Immature natural killer cell (primary cell): ENCODE results near the gene F5. TPM values are rescaled to one million over a fixed set of nuclear protein-coding genes. Genes with fewer than 3 reads are reported as not detected.

Source experiments
- DNase-seq, 3 donors: peaks; one replicate each; pipeline ENCODE4 v3.0.0; 2022; ENCODE audit warnings: mixed read lengths in 1 of 3
- H3K27ac Mint-ChIP-seq, 6 donors: one replicate each; pipeline ENCODE4 v1.8.0; 2020; ENCODE audit warnings: mixed read lengths in 6 of 6, mild to moderate bottlenecking in 5 of 6, inconsistent platforms in 4 of 6, moderate library complexity in 3 of 6
- H3K27me3 Mint-ChIP-seq, 3 donors: one replicate each; pipeline ENCODE4 v1.8.0; 2020 to 2021; ENCODE audit warnings: low read depth in 3 of 3, mild to moderate bottlenecking in 3 of 3, mixed read lengths in 3 of 3, moderate library complexity in 3 of 3, inconsistent platforms in 1 of 3
- H3K36me3 Mint-ChIP-seq, 3 donors: one replicate each; pipeline ENCODE4 v1.8.0; 2020; ENCODE audit warnings: mixed read lengths in 3 of 3, inconsistent platforms in 2 of 3, mild to moderate bottlenecking in 2 of 3
- H3K4me1 Mint-ChIP-seq, 2 donors: one replicate each; pipeline ENCODE4 v1.8.0; 2020; ENCODE audit warnings: inconsistent platforms in 2 of 2, mild to moderate bottlenecking in 2 of 2, mixed read lengths in 2 of 2, moderate library complexity in 1 of 2
- H3K4me3 Mint-ChIP-seq, 5 donors: one replicate each; pipeline ENCODE4 v1.8.0; 2020; ENCODE audit warnings: mild to moderate bottlenecking in 5 of 5, mixed read lengths in 5 of 5, inconsistent platforms in 3 of 5, moderate library complexity in 3 of 5
- H3K9me3 Mint-ChIP-seq, 6 donors: one replicate each; pipeline ENCODE4 v1.8.0; 2020; ENCODE audit warnings: mild to moderate bottlenecking in 6 of 6, mixed read lengths in 6 of 6, inconsistent platforms in 4 of 6, moderate library complexity in 3 of 6
- polyA plus RNA-seq, 3 donors: library from polyadenylated mRNA; unstranded; fragments of 300-500 nt; fragmentation: Illumina TruSeq; gene quantifications; one replicate each; pipeline ENCODE4 v1.2.3, GENCODE V29; 2021

F5 gene
- polyA plus RNA-seq = 1 to 10 TPM in 1 of 3 donors, under 1 TPM in 2; 0.08 to 1.3 (median 0.09) TPM

- H3K27ac Mint-ChIP-seq = no peak within 1 kb of the TSS
- H3K36me3 Mint-ChIP-seq = no peaks in the 10 kb centered on the region
- DNase-seq = peak; percentile 50 to 62 (median 59)
- H3K27me3 Mint-ChIP-seq = peaks cover 2 to 5% (median 3%) of the 10 kb centered on the region in 3 donors
- H3K4me1 Mint-ChIP-seq = peaks cover 6 to 10% of the 10 kb centered on the region in 2 donors
- H3K4me3 Mint-ChIP-seq = peak within 1 kb of the TSS in 3 of 5 donors; percentile 31 to 56 (median 41)
- no peaks in the 10 kb centered on the region for H3K9me3 Mint-ChIP-seq
Measured at GRCh38 chr1:169586395-169587255, at the start of gene F5. Gene F5 (minus strand): TSS chr1:169586481. CDS start chr1:169586386, 95 bp downstream.

DNA sequence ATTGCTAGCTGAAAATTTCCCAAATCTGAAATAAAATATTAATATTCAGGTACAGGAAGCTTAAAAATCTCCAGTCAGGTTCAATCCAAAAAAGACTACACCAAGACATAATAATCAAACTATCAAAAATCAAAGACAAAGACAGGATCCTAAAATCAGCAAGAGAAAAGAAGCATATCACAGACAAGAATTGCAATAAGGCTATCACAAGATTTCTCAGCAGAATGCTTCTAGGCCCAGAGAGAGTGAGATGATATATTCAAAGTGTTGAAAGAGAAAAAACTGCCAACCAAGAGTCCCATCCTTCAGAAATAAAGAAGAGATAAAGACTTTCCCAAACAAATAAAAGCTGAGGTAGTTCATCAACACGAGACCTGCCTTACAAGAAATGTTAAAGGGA, 48.6 kb upstream of the F5 start:
- H3K27me3 Mint-ChIP-seq = peaks cover 0 to 4% (median 0%) of the 10 kb centered on the region in 3 donors
- no peak overlapping the region for H3K27ac Mint-ChIP-seq
- no peak for DNase-seq
- peaks cover 2 to 10% of the 10 kb centered on the region in 2 donors for H3K4me1 Mint-ChIP-seq
- H3K9me3 Mint-ChIP-seq = peaks cover 18 to 25% (median 21%) of the 10 kb centered on the region in 6 donors
- H3K4me3 Mint-ChIP-seq = no peak overlapping the region
- H3K36me3 Mint-ChIP-seq = peaks cover 12 to 20% (median 13%) of the 10 kb centered on the region in 3 donors

- no peak for DNase-seq
- Mint-ChIP-seq H3K4me1 (peaks cover 3 to 5% of the 10 kb centered on the region in 2 donors), H3K27ac (peak overlapping the region in 2 of 6 donors; percentile 22 to 56), H3K9me3 (peaks cover 18 to 25% (median 21%) of the 10 kb centered on the region in 6 donors), H3K27me3 (peaks cover 0 to 4% (median 0%) of the 10 kb centered on the region in 3 donors), H3K36me3 (peaks cover 12 to 20% (median 13%) of the 10 kb centered on the region in 3 donors), H3K4me3 (no peak overlapping the region)
Measured at GRCh38 chr1:169634145-169634544, 47.9 kb upstream of the F5 start.

DNA sequence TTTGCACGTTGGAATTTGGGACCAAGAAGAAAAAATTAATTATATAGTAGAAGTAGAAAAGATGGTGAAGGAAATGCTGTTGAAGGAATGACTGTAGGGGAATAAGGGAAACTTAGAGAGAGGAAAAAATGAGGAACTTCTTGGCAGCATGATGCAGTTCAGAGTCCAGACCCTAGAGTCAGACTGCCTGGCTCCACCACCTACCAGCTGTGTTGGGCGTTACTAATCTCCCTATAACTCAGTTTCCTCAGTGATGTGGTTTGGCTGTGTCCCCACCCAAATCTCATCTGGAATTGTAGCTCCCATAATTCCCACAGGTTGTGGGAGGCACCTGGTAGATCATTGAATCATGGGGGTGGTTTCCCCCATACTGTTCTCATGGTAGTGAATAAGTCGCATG, 45.0 kb upstream of the F5 start:
- Mint-ChIP-seq H3K4me3 (no peak overlapping the region), H3K9me3 (peaks cover 16 to 25% (median 21%) of the 10 kb centered on the region in 6 donors), H3K27me3 (peaks cover 0 to 4% (median 3%) of the 10 kb centered on the region in 3 donors), H3K4me1 (peaks cover 8 to 19% of the 10 kb centered on the region in 2 donors), H3K36me3 (peaks cover 7 to 20% (median 13%) of the 10 kb centered on the region in 3 donors), H3K27ac (no peak overlapping the region)
- DNase-seq = no peak

DNA sequence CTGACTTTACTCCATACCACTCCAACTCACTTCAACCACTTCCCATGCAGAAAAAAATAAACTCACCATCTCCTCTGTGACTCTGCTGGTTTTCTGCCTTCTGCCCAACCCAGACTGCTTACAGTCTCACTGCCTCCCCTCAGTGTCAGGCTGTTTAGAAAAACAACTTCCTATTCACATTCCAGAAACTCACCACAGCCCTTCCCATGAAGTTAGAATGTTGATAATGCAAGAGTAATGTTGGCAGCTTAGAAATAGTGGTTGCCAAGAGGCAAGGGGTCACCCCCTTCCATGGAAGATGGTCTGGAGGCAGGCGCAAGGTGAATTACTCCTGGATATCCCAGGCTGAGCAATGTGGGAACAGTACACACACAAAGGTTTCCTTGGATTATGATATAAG, 43.7 kb upstream of the F5 start, which contains the start of gene SELP:
TSS of gene SELP (minus strand) at position 119 of the 400 bp plus-strand sequence. CDS start at position 69, 50 bp downstream.
- DNase-seq = no peak
- Mint-ChIP-seq H3K36me3 (peaks cover 10 to 12% (median 12%) of the 10 kb centered on the region in 3 donors), H3K4me1 (peaks cover 10 to 25% of the 10 kb centered on the region in 2 donors), H3K4me3 (no peak within 1 kb of the TSS), H3K27ac (peak within 1 kb of the TSS in 3 of 6 donors; percentile 13 to 61 (median 26)), H3K27me3 (peaks cover 0 to 5% (median 3%) of the 10 kb centered on the region in 3 donors), H3K9me3 (peaks cover 8 to 16% (median 14%) of the 10 kb centered on the region in 6 donors)

DNA sequence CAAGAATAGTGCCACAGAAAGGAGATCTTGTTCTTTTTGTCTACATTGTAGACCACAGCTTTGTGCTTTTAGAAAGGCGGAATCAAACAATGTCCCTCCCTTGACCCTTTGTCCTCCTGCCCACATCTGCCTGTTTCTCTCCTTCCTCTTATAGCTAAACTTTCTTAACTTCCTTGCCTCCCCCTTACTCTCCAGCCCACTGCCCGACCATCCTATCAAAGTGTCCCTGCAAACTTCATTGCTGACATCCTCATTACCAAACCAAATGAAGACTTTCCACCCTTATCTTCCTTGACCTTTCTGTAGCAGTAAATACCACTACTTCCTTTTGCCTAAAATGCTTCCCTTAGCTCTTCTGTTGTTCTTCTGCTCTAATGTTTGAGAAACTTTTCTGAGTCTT, 38.6 kb upstream of the F5 start:
- H3K4me1 Mint-ChIP-seq = peaks cover 10 to 28% of the 10 kb centered on the region in 2 donors
- no peak overlapping the region for H3K27ac Mint-ChIP-seq
- no peak for DNase-seq
- H3K36me3 Mint-ChIP-seq = peaks cover 0 to 6% (median 3%) of the 10 kb centered on the region in 3 donors
- peaks cover 0 to 4% (median 3%) of the 10 kb centered on the region in 3 donors for H3K27me3 Mint-ChIP-seq
- peaks cover 0 to 2% (median 0%) of the 10 kb centered on the region in 6 donors for H3K9me3 Mint-ChIP-seq
- H3K4me3 Mint-ChIP-seq = no peak overlapping the region

- peaks cover 0 to 2% (median 0%) of the 10 kb centered on the region in 6 donors for H3K9me3 Mint-ChIP-seq
- DNase-seq = no peak
- peaks cover 8 to 25% of the 10 kb centered on the region in 2 donors for H3K4me1 Mint-ChIP-seq
- H3K27ac Mint-ChIP-seq = no peak overlapping the region
- peaks cover 0 to 9% (median 3%) of the 10 kb centered on the region in 3 donors for H3K36me3 Mint-ChIP-seq
- no peak overlapping the region for H3K4me3 Mint-ChIP-seq
- H3K27me3 Mint-ChIP-seq = peaks cover 0 to 4% (median 3%) of the 10 kb centered on the region in 3 donors
Measured at GRCh38 chr1:169624122-169624521, 37.8 kb upstream of the F5 start.

DNA sequence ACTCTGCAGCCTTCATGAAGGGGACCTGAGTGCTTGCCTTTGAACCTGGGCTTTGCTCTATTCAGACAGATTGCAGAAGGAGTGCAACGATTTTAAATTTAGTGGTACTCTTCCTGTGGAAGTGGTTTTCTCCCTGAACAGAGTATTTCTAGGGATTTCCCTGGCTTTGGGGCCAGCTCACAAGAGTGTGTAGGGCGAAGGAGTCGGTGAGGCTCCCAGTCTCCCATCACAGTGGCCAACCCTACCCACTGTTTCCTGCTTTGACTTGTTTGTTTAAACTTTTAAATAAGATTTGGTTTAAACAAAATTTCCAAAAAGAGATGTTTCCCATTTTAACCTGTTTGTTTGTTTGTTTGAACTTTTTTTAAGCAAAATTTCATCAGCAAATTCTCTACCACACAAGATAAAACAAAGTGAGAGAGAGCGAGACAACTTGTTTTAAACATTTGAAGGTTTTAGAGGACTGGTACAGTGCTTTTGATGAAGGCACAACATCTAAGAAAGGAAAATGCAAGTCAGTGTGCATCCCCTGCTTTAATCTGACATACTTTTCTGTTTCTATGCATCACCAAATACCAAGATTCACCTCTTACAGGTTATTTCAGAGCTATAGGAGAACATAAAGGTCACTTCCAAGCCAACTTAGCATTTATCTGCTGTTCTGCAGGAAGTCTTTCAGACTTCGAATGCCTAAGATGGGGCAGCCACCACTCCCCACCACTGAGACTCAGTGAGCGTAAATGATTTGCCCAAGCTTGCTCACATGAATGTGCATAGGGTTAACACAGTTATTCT, 37.0 kb upstream of the F5 start:
- Mint-ChIP-seq H3K36me3 (peaks cover 0 to 12% (median 3%) of the 10 kb centered on the region in 3 donors), H3K27ac (no peak overlapping the region), H3K27me3 (peaks cover 0 to 4% (median 3%) of the 10 kb centered on the region in 3 donors)

GRCh38 chr1:169620565-169620964, 34.3 kb upstream of the F5 start:
- peaks cover 0 to 9% (median 0%) of the 10 kb centered on the region in 3 donors for H3K36me3 Mint-ChIP-seq
- H3K9me3 Mint-ChIP-seq = peaks cover 0 to 2% (median 0%) of the 10 kb centered on the region in 6 donors
- no peak for DNase-seq
- H3K27ac Mint-ChIP-seq = no peak overlapping the region
- H3K27me3 Mint-ChIP-seq = peaks cover 0 to 4% (median 0%) of the 10 kb centered on the region in 3 donors
- H3K4me1 Mint-ChIP-seq = peaks cover 4 to 6% of the 10 kb centered on the region in 2 donors
- no peak overlapping the region for H3K4me3 Mint-ChIP-seq

More for the DNA sequence above, 37.0 kb upstream of the F5 start:
- no peak for DNase-seq
- no peak overlapping the region for H3K4me3 Mint-ChIP-seq
- peaks cover 0 to 2% (median 0%) of the 10 kb centered on the region in 6 donors for H3K9me3 Mint-ChIP-seq
- peaks cover 8 to 22% of the 10 kb centered on the region in 2 donors for H3K4me1 Mint-ChIP-seq

DNA sequence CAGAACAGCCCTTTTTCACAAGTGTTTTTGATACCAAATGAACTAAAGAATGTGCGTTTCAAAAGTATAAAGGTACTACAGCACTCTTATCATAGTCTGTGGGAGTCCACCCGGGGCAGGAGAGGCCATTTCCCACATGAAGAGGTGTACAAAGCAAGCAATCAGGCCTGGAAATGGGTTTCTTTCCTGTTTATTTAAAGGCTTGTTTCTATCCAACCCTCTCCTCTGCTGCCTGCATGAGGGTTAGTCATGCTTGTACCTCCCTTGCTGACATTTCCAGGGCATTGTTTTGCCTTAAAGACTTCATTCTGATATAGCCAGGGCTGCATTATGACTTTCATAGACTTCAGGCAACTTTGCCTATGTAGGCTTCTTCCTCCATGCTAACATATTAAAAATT, 32.1 kb upstream of the F5 start:
- H3K9me3 Mint-ChIP-seq = no peaks in the 10 kb centered on the region
- H3K4me1 Mint-ChIP-seq = peaks cover 0 to 11% of the 10 kb centered on the region in 2 donors
- no peak overlapping the region for H3K27ac Mint-ChIP-seq
- H3K36me3 Mint-ChIP-seq = peaks cover 0 to 9% (median 0%) of the 10 kb centered on the region in 3 donors
- no peak for DNase-seq
- H3K27me3 Mint-ChIP-seq = peaks cover 0 to 2% (median 1%) of the 10 kb centered on the region in 3 donors
- no peak overlapping the region for H3K4me3 Mint-ChIP-seq

- Mint-ChIP-seq H3K36me3 (peaks cover 0 to 8% (median 0%) of the 10 kb centered on the region in 3 donors), H3K4me1 (peaks cover 0 to 11% of the 10 kb centered on the region in 2 donors), H3K9me3 (no peaks in the 10 kb centered on the region), H3K27me3 (peaks cover 0 to 3% (median 2%) of the 10 kb centered on the region in 3 donors), H3K4me3 (no peak overlapping the region), H3K27ac (no peak overlapping the region)
- DNase-seq = no peak
Measured at GRCh38 chr1:169615803-169616202, 29.5 kb upstream of the F5 start.

GRCh38 chr1:169610858-169611257, 24.6 kb upstream of the F5 start:
- Mint-ChIP-seq H3K36me3 (no peaks in the 10 kb centered on the region), H3K4me3 (no peak overlapping the region), H3K4me1 (peaks cover 5 to 19% of the 10 kb centered on the region in 2 donors), H3K9me3 (no peaks in the 10 kb centered on the region), H3K27ac (no peak overlapping the region), H3K27me3 (peaks cover 0 to 3% (median 1%) of the 10 kb centered on the region in 3 donors)
- DNase-seq = no peak

DNA sequence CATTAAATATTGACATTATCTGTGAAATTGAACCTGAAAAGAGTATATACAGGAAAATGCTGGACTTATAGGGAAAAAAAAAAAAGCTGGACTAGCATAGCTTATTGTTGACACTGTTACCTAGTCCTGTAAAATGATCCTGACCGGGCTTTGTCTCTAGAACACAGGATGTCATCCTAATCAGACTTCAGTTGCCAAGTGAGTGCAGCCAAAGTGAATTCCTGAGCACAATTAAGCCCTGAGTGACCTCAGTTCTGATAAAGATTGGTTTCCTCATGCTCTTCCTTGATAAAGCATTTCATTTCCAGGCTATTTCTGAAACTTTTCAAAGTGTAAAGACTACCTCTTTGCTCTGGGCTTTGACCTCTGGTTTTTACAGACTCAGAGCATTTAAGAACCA, 23.8 kb upstream of the F5 start:
- Mint-ChIP-seq H3K4me3 (no peak overlapping the region), H3K9me3 (no peaks in the 10 kb centered on the region), H3K4me1 (peaks cover 12 to 23% of the 10 kb centered on the region in 2 donors), H3K27me3 (peaks cover 0 to 3% (median 1%) of the 10 kb centered on the region in 3 donors), H3K36me3 (no peaks in the 10 kb centered on the region), H3K27ac (no peak overlapping the region)
- no peak for DNase-seq
